Urothelium cell line (cell line): ENCODE results near the gene PTPRT.

ENCODE experiments used
- DNase-seq: peaks from one replicate; pipeline ENCODE4 v3.0.0; 2011; ENCODE audit warnings: low spot score, mixed read lengths
- FAIRE-seq: peaks from 2 replicates; lab custom pipeline; 2011; peaks lifted over from hg19 to GRCh38; lab: Jason Lieb, UNC

The PTPRT gene

DNA sequence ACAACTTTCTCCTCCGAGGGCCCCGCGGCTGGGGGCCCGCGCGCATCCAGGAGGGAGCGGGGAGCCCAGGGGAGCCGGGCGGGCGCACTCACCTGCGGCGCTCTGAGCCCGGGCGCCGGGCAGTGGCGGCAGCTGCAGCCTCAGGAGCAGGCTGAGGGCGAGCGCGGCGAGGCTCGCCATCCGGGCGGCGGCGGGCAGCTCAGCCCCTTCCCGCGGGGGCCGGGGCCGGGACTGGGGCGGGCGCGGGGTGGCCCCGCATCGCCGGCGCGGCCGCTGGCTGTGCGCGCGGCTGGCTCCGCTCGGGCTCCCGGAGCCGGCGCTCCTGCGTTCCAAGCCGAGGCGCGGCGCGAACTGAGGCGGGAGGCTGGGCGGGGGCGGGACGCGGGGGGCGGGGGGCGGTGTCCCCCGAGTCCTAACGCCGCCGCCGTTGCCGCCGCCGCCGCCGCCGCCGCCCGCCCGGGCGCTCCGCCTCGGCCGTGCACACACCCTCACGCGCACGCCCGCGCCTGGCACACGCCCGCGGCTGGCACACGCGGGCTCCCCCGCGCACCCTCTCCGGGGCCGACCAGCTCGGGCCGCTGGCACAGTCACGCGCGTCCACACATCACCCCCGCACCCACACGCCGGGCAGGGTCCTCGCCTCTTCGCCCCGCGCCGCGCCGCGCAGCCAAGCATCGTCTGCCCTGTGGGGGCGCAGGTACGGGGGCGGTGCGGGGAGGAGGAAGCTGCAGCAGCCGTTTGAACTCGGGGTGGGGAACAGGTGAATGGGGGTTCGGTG lies at the start of gene PTPRT:
TSS of gene PTPRT (minus strand) at position 353 of the 778 bp plus-strand sequence. CDS start at position 180, 173 bp downstream.
- DNase-seq (peak; percentile 19), FAIRE-seq (no peak)

DNA sequence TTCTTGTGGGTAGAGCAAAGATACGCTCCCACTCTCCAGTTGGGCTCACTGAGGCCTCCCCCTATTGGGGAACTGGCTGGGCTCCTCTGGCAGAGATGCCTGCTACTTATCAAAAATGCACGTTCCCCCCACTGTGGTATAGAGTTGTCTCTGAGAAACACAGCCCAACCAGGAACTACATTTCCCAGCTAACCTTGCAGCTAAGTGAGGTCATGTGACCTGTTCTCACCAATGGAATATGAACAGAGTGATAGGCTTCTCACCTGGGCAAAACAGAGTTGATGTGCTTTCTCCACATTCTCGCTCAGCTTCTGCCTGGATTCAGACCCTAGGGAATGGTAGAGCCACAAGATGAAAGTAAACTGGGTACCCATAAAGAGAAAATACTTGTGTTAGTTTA lies 49.1 kb upstream of the PTPRT start:
- DNase-seq (no peak), FAIRE-seq (no peak)

DNA sequence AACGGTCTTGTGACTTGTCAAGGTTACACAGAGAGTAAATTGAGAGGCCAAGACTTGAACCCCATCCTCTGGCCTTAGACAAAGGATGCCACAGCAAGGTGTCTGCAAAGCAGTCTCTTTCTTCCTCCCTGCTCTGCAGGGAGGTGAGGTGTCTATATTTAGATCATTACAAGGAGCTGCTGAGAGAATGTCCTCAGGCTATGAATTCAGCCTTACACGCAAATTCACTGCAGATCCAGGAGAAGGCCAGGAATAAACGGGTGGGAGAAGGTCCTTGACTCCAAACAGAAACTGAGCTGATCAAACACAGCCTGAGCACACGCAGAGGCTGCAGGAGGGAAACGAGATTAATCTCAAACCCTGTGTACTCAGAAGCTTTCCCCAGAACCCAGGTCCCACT lies 48.6 kb upstream of the PTPRT start:
- FAIRE-seq: no peak
- no peak for DNase-seq

DNA sequence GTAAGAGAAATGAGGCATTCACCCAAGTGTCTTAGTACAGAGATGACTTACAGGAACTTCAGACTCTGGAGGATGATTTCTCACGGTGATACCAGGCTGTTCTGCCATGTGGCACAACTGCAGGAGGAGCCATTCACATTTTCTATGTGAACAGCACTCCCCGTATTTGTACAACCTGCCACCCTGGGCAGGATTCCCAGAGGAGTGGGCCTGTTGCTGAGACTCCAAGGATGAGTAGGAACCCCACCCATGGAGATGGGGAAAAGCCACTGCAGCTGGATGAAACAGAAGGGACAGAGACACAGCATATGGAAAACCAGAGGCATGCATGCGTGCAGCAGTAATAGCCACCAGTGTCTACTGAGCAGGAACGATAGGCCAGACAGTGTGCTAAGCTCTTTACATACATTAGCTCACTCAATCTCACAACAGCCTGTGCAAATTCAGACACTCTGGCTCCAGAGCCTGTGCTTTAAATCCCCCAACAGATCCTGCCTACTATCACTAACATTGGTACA lies 48.0 kb upstream of the PTPRT start:
- no peak for DNase-seq
- FAIRE-seq: no peak

DNA sequence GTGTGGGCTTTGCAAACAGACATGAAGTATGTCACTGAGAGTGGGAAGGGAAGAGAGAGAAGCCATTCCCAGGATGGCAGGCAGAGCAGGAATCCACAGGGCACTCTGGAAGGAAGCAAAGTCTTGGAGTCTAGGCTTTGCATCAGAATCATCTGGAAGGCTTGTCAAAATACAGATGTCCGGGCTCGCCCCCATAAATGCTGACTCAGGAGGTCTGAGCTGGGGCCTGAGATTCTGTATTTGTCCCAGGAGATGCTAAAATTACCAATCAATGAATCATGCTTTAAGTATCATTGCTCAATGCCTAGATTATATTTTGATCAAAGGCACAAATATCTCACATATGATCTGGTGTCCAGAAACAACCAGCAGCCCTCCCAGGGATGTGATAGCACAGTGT lies 46.3 kb upstream of the PTPRT start:
- no peak for FAIRE-seq

DNA sequence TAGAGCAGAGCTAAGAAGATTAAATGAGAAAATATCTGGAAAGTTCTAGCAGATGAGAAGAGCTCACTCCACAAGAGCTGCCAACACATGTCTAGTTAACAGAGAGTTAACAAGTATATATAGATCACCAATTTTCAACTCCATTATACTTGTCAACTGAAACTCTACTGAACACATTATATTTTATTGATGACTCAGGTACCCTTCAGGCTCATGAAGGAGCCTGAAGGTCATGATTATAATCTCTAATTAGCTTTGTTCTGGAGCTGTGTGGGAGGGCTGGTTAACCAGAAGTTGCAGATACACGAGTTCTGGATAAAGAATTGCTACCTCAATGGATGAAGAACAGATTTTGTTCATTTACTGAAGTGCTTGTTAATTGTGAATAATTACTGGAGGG lies 42.1 kb upstream of the PTPRT start:
- DNase-seq (no peak), FAIRE-seq (no peak)

More for the DNA sequence above, 46.3 kb upstream of the PTPRT start:
- DNase-seq: no peak

DNA sequence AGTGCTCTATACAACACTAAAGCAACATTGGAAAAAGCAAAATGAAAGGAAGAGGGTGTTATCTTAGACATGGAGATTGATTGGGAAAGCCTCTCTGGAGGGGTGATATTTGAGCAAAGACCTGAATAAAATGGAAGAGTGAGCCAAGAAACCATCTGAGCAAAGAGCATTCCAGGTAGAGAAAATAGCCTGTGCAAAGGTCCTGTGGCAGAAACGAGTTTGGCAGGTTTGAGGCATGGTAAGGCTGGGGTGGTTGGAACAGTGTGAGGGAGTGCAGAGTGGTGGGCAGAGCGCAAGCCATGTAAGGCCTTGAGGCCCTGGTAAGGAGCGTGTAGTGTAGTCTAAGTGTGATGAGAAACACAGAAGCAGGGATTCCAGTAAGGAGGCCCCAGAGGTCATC lies 40.0 kb upstream of the PTPRT start:
- DNase-seq: no peak
- FAIRE-seq: no peak

DNA sequence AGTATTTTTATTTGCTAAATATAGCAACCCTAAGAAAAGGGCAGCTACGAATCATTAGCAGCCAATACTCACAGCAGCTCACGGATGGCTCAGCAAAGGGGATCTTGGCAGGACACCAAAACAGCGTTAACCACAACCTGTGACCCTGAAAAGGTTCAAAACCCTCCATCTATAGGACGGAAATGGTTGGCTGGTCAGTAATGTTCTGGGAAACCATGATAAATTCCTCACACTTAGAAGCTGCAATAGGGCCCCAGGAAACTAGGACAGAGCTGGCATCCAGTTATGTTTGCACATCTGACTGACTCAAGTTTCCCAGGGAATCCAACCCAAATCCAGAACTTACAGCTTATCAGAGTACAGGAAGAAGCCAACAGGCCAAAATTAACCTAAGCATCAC lies 30.9 kb upstream of the PTPRT start:
- no peak for FAIRE-seq
- peak; percentile 35 for DNase-seq

DNA sequence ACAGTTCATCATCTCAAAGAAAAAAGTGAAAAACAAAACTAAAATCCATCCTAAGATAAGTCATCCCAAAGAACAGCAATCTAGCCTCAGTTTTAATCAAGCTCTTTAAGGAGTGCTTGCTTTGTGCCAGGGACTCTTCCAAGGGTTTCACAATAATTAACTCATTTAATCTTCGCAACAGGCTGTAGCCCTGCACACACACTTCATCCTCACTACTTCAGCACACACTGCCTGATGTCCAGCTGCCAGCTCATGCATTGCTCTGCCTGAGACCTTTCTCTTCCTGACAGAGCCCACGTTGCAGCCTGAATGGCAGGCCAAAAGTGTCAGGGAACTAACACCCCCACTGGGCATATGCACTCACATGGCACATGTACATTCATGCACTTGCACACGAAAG lies 21.2 kb upstream of the PTPRT start:
- no peak for FAIRE-seq
- DNase-seq: no peak

DNA sequence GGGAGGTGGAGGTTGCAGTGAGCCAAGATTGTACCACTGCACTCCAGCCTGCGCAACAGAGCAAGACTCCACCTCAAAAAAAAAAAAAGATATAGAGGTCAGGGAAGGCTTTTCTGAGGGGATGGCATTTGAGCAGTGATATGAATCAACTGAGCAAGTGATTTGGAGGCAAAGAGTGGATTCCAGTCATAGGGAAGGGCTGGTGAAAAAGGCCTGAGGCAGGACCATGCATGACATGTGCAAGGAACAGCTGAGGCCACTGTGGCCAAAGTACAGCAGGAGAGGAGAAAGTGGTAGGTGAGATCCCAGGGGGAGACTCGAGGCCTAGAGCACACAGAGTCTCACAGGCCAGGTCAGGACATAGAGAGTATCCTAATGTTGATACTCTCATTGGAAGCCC lies 20.1 kb upstream of the PTPRT start:
- FAIRE-seq: no peak
- DNase-seq: no peak

DNA sequence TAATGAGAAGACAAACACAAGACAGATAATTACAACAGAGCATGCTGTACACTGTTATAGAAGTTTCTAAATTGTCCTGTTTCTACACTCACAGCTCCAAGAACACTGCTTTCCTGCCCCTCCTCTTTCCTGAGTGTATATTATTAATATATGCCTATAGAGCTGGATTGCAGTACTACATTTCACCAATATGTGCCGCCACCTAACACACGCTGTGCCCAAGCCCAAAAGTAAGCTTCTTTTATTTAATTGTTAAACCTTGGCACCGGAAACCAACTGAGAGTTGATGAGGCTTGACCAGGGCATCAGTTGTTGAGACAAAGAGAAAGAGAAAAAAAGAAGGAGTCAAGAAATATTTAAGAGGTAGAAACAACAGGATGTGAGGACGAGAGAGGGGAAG lies 16.0 kb upstream of the PTPRT start:
- DNase-seq (no peak), FAIRE-seq (no peak)

DNA sequence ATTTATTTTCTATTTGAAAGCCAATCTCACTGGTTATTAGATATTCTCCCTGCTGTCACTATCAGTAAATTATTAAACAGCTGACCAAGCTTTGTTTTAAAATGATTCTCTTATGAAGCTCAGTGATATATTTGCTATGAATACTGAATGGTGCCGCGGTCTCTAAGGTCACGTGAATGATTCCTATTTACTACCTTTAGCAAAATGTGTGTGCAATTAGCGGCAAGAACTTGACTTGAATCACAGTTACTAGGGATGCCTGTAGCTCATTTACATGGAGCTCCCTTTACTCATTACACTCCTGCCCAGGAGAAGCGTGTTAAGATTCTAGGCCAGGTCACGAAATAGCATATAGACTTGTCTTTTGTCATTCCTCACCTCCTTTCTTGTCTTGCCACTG lies 12.4 kb upstream of the PTPRT start:
- FAIRE-seq (no peak), DNase-seq (no peak)

DNA sequence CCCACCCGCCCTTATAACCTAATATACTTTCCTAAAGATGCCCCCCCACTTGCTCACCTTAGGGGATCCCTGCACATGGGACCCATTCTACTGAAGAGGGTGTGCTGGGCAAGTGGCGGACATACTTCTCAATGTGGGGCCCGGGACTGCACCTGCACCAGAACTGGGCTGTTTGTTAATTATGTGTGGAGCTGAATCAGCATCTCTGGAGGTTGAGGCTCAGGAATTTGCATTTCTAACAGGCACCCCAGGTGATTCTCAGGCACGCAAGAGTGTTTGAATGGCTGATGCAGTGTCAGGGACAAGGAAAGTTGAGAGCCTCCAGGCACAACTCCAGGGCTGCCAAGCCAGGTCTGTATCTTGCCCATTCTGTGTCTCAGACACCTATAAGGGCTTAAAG lies 8.9 kb upstream of the PTPRT start:
- FAIRE-seq: no peak
- DNase-seq: no peak

DNA sequence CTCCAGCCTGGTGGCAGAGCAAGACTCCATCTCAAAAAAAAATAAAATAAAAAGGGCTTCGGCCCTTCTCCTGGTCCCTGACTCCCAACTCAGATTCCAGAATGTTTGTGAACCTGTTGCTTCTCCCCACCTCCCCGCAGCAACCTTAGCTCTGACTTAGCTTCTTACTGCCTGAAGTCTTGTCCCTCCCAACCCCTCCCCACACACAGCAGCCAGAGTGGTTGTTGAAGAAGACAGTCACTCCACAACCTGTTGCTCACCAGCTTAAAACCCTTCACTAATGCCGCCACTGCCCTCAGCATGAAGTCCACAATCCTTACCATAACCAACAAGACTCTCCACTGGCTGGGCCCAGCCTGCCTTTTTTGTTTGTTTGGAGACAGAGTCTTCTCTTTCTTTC lies 6.5 kb upstream of the PTPRT start:
- DNase-seq (no peak), FAIRE-seq (no peak)

DNA sequence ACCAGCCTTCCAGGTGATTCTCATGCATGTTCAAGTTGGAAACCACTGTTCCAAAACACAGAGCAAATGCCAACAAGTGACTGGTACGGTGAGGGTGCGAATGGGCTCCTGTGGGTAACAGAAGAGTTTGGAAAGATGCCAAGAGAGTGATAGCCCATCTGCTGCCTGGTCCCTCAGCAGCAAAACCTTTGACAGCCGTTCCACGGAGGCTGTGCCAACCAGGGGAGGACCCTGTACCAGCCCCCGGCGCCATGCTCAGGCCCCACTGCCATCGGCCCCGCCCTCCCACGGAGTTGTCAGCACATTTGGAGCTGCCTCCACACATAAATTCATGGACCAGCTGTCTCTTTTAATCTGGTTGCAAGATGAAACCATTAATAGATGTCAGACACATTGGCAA lies 4.4 kb upstream of the PTPRT start:
- FAIRE-seq: no peak
- no peak for DNase-seq

DNA sequence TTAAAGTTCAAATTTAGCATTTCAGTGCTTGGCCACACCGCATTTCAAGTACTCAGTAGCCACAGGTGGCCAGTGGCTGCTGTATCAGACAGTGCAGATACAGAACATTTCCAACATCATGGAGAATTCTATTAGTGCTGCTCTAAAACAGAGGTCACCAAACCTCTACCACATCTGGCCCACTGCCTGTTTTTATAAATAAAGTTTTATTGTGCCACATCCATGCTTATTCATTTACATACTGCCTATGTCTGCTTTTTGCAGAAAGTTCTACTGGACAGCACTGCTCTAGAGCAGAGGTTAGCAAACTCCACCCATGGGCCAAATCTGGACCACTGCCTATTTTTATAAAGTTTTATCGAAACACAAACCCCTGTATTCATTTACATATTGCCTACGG lies 3.7 kb upstream of the PTPRT start:
- DNase-seq: no peak
- no peak for FAIRE-seq

DNA sequence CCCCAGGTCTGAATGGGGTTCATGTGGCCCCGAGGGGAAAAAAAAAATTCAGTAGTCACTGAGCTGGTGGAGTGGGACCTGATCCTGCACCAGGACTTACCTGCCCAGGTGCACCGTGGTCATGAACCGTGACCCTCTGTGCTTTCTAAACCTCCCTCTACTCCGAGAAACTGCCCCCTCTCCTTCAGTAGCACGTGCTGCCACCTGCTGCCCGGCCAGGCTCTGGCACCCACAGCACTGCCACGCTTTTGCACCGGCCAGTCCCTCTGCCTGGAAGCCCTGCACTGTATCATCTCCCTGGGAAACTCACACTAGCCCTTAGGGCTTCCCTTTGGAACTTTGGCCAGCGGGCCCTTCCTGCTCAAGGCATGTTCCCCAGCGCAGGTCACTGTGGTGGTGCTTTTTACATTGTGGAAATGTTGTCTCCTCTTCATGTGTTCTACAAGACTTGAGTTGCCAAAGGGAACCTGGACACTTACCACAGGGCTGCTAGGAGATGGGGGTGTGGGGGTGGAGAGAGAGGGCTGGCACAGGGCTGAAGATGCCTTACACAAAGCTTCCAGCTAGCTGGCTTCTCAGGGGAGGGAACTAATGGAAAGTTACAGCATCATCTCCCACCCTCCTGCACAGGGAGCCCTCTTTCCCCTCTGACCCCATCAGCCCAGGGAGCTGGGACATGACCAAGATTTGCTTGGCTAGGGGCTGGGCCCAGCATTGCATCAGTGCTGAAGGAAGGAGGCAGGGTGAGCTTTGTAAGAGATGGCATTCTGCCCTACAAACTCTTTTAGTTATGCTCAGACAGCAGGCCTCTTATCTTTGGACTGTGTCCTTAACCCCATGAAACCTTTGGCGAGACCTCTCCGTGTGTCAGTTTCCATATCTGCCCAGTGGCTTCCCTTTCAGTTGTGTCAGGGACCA lies 2.5 kb upstream of the PTPRT start:
- DNase-seq (peak; percentile 74), FAIRE-seq (no peak)

DNA sequence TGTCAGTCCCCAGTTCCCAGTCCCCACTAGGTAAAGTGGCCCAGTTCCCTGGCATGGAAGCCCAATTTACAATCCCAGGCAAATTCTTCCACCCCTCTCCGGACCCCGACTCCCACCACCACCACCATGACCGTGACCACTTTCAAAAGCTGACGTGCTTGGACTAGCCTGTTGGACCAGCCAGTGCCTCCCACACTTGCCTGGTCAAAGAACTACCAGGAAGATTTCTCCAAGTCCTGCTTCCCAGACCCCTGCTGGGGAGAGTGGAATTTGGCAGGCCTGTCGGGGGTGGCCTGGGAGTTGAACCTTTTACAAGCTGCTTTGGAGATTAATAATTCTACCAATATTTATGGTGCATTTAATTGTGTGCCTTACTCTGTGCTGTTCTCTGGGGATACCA lies 1.4 kb upstream of the PTPRT start:
- DNase-seq (peak; percentile 32), FAIRE-seq (no peak)

DNA sequence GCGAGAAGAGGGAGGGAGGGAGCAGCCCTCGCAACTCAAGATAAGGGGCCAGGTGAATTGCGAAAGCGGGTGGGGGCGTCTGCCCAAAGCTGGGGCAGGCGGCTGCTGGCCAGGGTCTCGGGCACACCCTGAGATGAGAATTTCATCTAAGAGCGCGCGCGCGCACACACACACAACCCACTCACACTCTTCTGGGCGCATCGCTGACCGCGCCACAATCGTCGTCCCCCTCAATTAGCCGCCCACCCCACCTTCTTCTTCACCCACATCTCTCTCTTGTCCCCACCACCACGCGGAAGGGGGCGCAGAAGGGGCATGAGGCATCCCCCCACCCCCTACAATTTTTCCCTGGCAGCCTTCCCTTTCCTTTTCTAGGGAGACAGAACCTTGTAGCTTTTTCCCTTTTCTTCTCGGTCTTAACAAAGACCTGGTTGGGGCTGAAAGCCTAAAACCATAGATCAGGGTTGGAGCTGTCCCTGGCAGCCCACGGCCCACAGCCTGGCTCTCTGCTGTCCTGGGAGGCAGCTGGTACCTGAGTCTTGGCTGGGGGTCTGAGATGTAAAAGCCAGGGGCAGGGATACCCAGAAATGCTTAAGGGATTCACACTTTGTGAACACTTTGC lies 737 bp upstream of the PTPRT start:
- FAIRE-seq (no peak), DNase-seq (no peak)

DNA sequence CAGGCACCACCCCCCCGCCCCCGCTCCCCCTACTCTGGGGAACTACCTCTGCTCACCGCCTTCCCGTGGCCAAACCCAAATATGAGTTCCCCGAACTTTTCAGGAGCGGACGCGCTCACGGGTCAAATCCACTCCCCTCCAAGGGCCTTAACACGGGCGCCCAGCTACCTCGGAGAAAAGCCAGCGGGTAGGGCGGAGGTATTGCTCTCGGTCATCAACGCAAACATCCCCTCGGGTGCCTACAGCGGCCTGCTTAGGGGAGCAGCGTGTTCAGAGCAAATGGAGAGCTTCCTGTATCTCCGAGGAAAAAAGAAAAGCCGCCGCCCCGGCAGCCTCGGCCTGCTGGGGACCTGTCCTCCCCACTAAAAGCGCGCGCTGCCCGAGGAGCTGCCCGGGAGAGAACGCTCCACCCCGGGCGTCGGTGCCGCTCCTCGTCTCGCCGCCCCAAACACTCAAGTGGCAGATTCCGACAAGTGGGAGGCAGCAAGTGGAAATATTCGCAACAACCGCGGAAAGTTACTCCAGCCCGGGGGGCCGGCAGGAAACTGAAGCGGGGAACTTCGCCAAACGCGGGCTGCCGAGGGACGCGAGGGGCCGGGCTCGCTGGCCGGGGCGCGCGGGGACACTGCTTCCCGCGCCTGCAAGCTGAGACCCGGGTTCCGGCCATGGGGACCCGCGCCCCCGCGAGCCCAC lies 699 bp downstream of the PTPRT start:
- FAIRE-seq (no peak), DNase-seq (peak; percentile 16)

DNA sequence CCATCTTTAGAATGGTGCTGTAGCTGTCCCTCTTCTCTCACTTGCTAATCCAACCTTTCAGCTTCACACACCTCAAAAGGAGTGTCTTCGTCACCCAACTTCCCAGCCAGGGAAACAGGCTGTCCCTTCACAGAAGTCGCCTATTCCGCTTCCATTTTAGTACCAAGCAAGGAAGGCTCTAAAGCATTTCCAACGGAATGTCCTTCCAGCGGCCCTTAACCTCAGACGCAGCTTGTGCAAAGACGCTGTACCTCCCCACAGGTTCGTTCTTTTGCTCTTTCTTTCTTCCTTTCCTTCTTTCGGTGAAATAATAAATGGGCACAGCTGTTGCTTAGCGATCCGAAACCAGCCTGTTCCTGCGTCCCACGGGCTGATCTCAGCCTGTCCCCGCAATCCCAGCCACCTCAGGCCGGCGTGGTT lies 1.5 kb downstream of the PTPRT start:
- FAIRE-seq (no peak), DNase-seq (no peak)
